ENCODE data around the gene DNAI2. TPM values are rescaled to one million over a fixed set of nuclear protein-coding genes. Genes with fewer than 3 reads are reported as not detected.

DNAI2 gene
- total RNA-seq (2022; extraction: Qiagen RNA extraction), result 0.06 to 0.09 TPM in 2 of 5 replicates, not detected in the others

GRCh38 chr17:74274060-74274708 lies at the start of gene DNAI2:
DNAI2 (plus strand) TSS chr17:74274234; CDS start chr17:74281818, 7,584 bp downstream.

GRCh38 chr17:74325743-74326379 lies 51.8 kb downstream of the DNAI2 start, which contains the start of gene KIF19:
KIF19 (plus strand) TSS chr17:74326226; CDS start chr17:74326350, 124 bp downstream.

GRCh38 chr17:74361230-74362068 lies 87.4 kb downstream of the DNAI2 start, which contains the start of gene BTBD17:
BTBD17 (minus strand) TSS chr17:74361868; CDS start chr17:74361819, 49 bp downstream.

Other genes starting within 250 kb of the DNAI2 start
- gene RPL38, start 70.6 kb upstream of the DNAI2 start, total RNA-seq (2022; extraction: Qiagen RNA extraction), result 2,669 to 3,166 TPM (median 2,938 TPM) in 5 replicates
- 1.5 to 2.7 TPM (median 2.1 TPM) in 5 replicates for gene TTYH2, start 60.7 kb upstream of the DNAI2 start, total RNA-seq (2022; extraction: Qiagen RNA extraction)
- 0.03 TPM in 1 of 5 replicates, not detected in the others for gene KIF19, start 52.0 kb downstream of the DNAI2 start, total RNA-seq (2022; extraction: Qiagen RNA extraction)
- gene BTBD17, start 87.6 kb downstream of the DNAI2 start, total RNA-seq (2022; extraction: Qiagen RNA extraction), result 0.05 to 0.06 TPM in 2 of 5 replicates, not detected in the others
- 0.08 TPM in 1 of 5 replicates, not detected in the others for gene GPR142, start 93.3 kb downstream of the DNAI2 start, total RNA-seq (2022; extraction: Qiagen RNA extraction)
- 58.6 to 85.4 TPM (median 75.2 TPM) in 5 replicates for gene GPRC5C, start 157.9 kb downstream of the DNAI2 start, total RNA-seq (2022; extraction: Qiagen RNA extraction)
- gene CD300A, start 192.4 kb downstream of the DNAI2 start, total RNA-seq (2022; extraction: Qiagen RNA extraction), result 0.07 to 0.12 TPM (median 0.07 TPM) in 3 of 5 replicates, not detected in the others

Data from A549 treated with CORT108297 at 1 μM for 4 hours (cell line).